ENCODE measurements around the gene BRWD1. TPM values are rescaled to one million over a fixed set of nuclear protein-coding genes. Genes with fewer than 3 reads are reported as not detected.

The BRWD1 gene
- total RNA-seq, 1 experiment from 2014 or later: 53.3 TPM

GRCh38 chr21:39349211-39350093 is 36.0 kb upstream of the BRWD1 start:
- H3K4me3 Mint-ChIP-seq: peak overlapping the region; percentile 94
- ATAC-seq: peak; percentile 89
- POLR2A ChIA-PET: interaction anchor here (0.7 to 2.6 kb wide), 5 partner anchors 23 to 165 kb away, joined by 6 to 17 read pairs (median 11); partner anchors contain the start of gene PSMG1
- peak overlapping the region; percentile 99 for H3K27ac Mint-ChIP-seq
- peaks cover 7% of the 10 kb centered on the region; the same call in 1 of the 2 replicates for H3K9me3 Mint-ChIP-seq
- H3K4me1 Mint-ChIP-seq: peaks cover 45% of the 10 kb centered on the region
- peaks cover 32% of the 10 kb centered on the region for H3K36me3 Mint-ChIP-seq
- no peaks in the 10 kb centered on the region for H3K27me3 Mint-ChIP-seq (ENCODE audit: low read depth)
- DNase-seq (ENCODE audit: low spot score): peak; percentile 98
- CTCF ChIA-PET: no interaction called here
- TF ChIP-seq ZNF281 (CRISPR knock-in tag; IDR thresholded peaks at IDR 0.05): no peak
- TF ChIP-seq RELA (CRISPR knock-in tag; IDR thresholded peaks at IDR 0.05; ENCODE audit: borderline replicate concordance): no peak
- TF ChIP-seq GABPB1 (CRISPR knock-in tag; IDR thresholded peaks at IDR 0.05): 0 out of 2 replicates have a peak, but pooled peaks have one; percentile 37
- TF ChIP-seq AFF4 (CRISPR knock-in tag; IDR thresholded peaks at IDR 0.05; ENCODE audit: borderline replicate concordance): no peak
- no peak for TF ChIP-seq ATF6 (CRISPR knock-in tag; IDR thresholded peaks at IDR 0.05)
- TF ChIP-seq SMAD4 (CRISPR knock-in tag; IDR thresholded peaks at IDR 0.05): no peak
- TF ChIP-seq ATF2 (CRISPR knock-in tag; IDR thresholded peaks at IDR 0.05; ENCODE audit: borderline replicate concordance, low read depth): no peak
- no peak for TF ChIP-seq ATF3 (CRISPR knock-in tag; conservative IDR thresholded peaks at IDR 0.05)
- peak; percentile 28; the same call in 1 of the 2 replicates for TF ChIP-seq SP1 (CRISPR knock-in tag; conservative IDR thresholded peaks at IDR 0.05)
- no peak for TF ChIP-seq E2F5 (CRISPR knock-in tag; IDR thresholded peaks at IDR 0.05)
- TF ChIP-seq E2F1 (CRISPR knock-in tag; IDR thresholded peaks at IDR 0.05): no peak
- TF ChIP-seq ZNF317 (CRISPR knock-in tag; IDR thresholded peaks at IDR 0.05; ENCODE audit: borderline replicate concordance, low read depth): no peak
- no peak for TF ChIP-seq CTCF (IDR thresholded peaks at IDR 0.05)
- no peak for TF ChIP-seq FOXJ3 (CRISPR knock-in tag; IDR thresholded peaks at IDR 0.05; ENCODE audit: borderline replicate concordance)
- no peak for TF ChIP-seq ZNF425 (CRISPR knock-in tag; conservative IDR thresholded peaks at IDR 0.05)

Data from WTC11 (cell line).